HG03064 (cell line): ENCODE data around the gene BROX.
"Not testable (repeated sequence)": the region's sequence is repeated elsewhere in the genome, so short reads cannot be mapped to it uniquely, and the experiment has no call there.

ENCODE experiments used
- ATAC-seq: cut with Tn5 transposase; IDR thresholded peaks from one replicate; pipeline ENCODE4 v1.9.1; 2021; ENCODE audit warnings: low read depth; ENCODE audit not compliant: unreplicated experiment

Gene BROX

GRCh38 chr1:222712253-222713090, at the start of gene BROX, which contains the start of gene AIDA:
Gene BROX, plus strand, starts transcription at chr1:222712564. Its CDS starts 3,136 bp downstream, at chr1:222715700.
Gene AIDA, minus strand, starts transcription at chr1:222712491. Its CDS starts 174 bp downstream, at chr1:222712317.
- ATAC-seq: peak; percentile 78

GRCh38 chr1:222663431-222663934, 48.9 kb upstream of the BROX start:
- ATAC-seq: no peak

GRCh38 chr1:222665964-222666363, 46.4 kb upstream of the BROX start:
- ATAC-seq: no peak

- not testable (repeated sequence) for ATAC-seq
Measured at GRCh38 chr1:222668184-222668583, 44.2 kb upstream of the BROX start.

GRCh38 chr1:222669107-222669506, 43.3 kb upstream of the BROX start:
- not testable (repeated sequence) for ATAC-seq

- ATAC-seq: no peak
Measured at GRCh38 chr1:222670110-222670509, 42.3 kb upstream of the BROX start.

- no peak for ATAC-seq
Measured at GRCh38 chr1:222680080-222680479, 32.3 kb upstream of the BROX start.

GRCh38 chr1:222691016-222691415, 21.3 kb upstream of the BROX start:
- no peak for ATAC-seq

- ATAC-seq: no peak
Measured at GRCh38 chr1:222694927-222695326, 17.4 kb upstream of the BROX start.

GRCh38 chr1:222696741-222697140, 15.6 kb upstream of the BROX start:
- ATAC-seq: no peak

- ATAC-seq: no peak
Measured at GRCh38 chr1:222697203-222697602, 15.2 kb upstream of the BROX start.

GRCh38 chr1:222697826-222698225, 14.5 kb upstream of the BROX start:
- ATAC-seq: no peak

- ATAC-seq: no peak
Measured at GRCh38 chr1:222702210-222702609, 10.2 kb upstream of the BROX start.

- ATAC-seq: no peak
Measured at GRCh38 chr1:222704260-222704659, 8.1 kb upstream of the BROX start.

- no peak for ATAC-seq
Measured at GRCh38 chr1:222706815-222707214, 5.5 kb upstream of the BROX start.

- no peak for ATAC-seq
Measured at GRCh38 chr1:222709700-222710153, 2.6 kb upstream of the BROX start.

- peak; percentile 27 for ATAC-seq
Measured at GRCh38 chr1:222711319-222712252, 778 bp upstream of the BROX start.

- ATAC-seq: peak; percentile 62
Measured at GRCh38 chr1:222713091-222713961, 962 bp downstream of the BROX start.

- ATAC-seq: no peak
Measured at GRCh38 chr1:222716393-222716792, 4.0 kb downstream of the BROX start.

- no peak for ATAC-seq
Measured at GRCh38 chr1:222728746-222729145, 16.4 kb downstream of the BROX start.
